ENCODE data around the gene DNAJC8.
A peak's percentile ranks its signal among the peaks of the same experiment; 100 is the strongest.

Gene DNAJC8

DNA sequence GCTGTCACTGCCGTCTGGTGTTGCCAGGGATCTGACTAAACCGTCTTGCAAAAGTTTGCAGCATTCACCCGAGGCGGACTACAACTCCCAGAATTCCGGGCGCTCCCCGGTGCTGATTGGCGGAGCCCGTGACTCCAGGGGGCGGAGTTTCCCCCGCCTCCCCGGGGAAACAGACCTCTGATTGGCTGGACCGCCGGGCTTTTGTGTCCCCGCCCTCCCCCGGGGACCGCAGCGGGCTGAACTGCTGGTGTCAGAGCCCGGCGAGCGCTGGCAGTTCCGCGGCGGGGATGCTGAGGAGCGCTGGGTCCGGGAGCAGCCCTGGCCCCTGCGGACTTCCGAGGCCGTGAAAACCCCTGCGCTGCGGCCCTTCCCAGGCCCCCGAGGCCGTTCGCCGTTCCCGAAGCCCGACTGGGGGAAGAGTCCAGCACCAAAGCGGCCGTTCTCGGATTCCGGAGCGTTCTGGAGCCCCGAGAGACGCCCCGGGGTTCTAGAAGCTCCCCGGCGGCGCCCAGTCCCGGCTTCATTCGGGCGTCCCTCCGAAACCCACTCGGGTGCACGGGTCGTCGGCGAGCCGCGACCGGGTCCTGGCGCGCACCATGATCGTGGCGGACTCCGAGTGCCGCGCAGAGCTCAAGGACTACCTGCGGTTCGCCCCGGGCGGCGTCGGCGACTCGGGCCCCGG, 26.6 kb upstream of the DNAJC8 start, which contains the start of gene SESN2:
Gene SESN2, plus strand, starts transcription at position 267 of the 682 bp plus-strand sequence. Its CDS starts 330 bp downstream, at position 597.
- Histone ChIP-seq H3K36me3 (ENCODE audit: control insufficient read depth, insufficient read depth, low read length) (no peaks in the 10 kb centered on the region; the same call in none of the 2 replicates), H3K27me3 (replicated peaks; ENCODE audit: control insufficient read depth, insufficient read depth, low read length) (no peaks in the 10 kb centered on the region), H3K4me3 (replicated peaks; ENCODE audit: low read depth, low read length) (peak within 1 kb of the TSS; percentile 94)
- DNase-seq (ENCODE audit: extremely low read depth, insufficient read length): peak; percentile 98
- TF ChIP-seq, protein P1, sequence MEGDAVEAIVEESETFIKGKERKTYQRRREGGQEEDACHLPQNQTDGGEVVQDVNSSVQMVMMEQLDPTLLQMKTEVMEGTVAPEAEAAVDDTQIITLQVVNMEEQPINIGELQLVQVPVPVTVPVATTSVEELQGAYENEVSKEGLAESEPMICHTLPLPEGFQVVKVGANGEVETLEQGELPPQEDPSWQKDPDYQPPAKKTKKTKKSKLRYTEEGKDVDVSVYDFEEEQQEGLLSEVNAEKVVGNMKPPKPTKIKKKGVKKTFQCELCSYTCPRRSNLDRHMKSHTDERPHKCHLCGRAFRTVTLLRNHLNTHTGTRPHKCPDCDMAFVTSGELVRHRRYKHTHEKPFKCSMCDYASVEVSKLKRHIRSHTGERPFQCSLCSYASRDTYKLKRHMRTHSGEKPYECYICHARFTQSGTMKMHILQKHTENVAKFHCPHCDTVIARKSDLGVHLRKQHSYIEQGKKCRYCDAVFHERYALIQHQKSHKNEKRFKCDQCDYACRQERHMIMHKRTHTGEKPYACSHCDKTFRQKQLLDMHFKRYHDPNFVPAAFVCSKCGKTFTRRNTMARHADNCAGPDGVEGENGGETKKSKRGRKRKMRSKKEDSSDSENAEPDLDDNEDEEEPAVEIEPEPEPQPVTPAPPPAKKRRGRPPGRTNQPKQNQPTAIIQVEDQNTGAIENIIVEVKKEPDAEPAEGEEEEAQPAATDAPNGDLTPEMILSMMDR (IDR thresholded peaks at IDR 0.05; ENCODE audit: insufficient read depth, low read length, poor library complexity, severe bottlenecking): no peak

DNA sequence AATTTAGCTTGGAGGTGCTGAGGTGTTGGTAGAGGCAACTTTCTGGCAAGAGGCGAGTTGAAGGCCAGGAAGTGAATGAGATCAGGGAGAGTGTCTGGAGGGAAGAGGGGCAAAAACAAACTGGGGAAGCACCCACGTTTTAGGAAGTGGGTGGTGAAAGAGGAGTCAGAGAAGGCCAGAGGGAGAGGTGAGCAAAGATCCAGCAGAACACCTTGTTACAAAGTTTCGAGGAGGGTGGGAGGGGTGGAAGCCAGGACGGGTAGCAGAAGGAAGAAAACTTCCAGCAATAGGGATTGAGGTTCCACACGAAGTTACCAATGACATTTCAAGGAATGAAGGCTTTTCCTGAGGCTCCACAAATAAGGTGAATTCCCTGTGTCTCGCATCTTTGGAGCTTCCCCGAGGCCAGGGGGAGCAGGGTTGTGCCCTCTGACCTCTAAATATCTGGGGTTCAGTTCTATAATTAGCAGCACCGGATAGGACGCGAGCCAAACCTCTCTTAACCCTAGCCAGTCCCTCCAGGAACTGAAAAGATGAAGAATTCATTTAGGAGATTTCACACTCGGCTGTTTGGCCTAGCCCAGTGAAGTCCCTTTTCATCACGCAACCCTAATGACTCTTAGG, 25.9 kb upstream of the DNAJC8 start:
- Histone ChIP-seq H3K4me3 (replicated peaks; ENCODE audit: low read depth, low read length) (peak overlapping the region; percentile 43), H3K36me3 (ENCODE audit: control insufficient read depth, insufficient read depth, low read length) (no peaks in the 10 kb centered on the region; the same call in none of the 2 replicates), H3K27me3 (replicated peaks; ENCODE audit: control insufficient read depth, insufficient read depth, low read length) (no peaks in the 10 kb centered on the region)
- no peak for DNase-seq (ENCODE audit: extremely low read depth, insufficient read length)
- TF ChIP-seq, protein P1 (IDR thresholded peaks at IDR 0.05; ENCODE audit: insufficient read depth, low read length, poor library complexity, severe bottlenecking): no peak

DNA sequence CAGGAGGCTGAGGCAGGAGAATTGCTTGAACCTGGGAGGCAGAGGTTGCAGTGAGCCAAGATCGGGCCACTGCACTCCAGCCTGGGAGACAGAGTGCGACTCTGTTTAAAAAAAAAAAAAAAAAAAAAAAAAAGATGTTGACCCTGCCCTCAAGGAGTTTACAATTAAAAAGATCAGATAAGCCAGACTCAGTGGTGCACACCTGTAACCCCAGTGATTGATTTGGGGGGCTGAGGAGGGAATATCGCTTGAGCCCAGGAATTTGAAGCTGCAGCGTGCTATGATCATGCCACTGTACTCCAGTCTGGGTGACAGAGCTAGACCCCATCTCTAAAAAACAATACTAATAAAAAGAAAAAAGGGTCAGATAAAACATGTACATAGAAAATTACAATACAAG, 24.9 kb upstream of the DNAJC8 start:
- no peak overlapping the region for H3K4me3 ChIP-seq (replicated peaks; ENCODE audit: low read depth, low read length)
- no peaks in the 10 kb centered on the region for H3K27me3 ChIP-seq (replicated peaks; ENCODE audit: control insufficient read depth, insufficient read depth, low read length)
- TF ChIP-seq, protein P1 (IDR thresholded peaks at IDR 0.05; ENCODE audit: insufficient read depth, low read length, poor library complexity, severe bottlenecking): no peak
- H3K36me3 ChIP-seq (ENCODE audit: control insufficient read depth, insufficient read depth, low read length): no peaks in the 10 kb centered on the region
- DNase-seq (ENCODE audit: extremely low read depth, insufficient read length): no peak

DNA sequence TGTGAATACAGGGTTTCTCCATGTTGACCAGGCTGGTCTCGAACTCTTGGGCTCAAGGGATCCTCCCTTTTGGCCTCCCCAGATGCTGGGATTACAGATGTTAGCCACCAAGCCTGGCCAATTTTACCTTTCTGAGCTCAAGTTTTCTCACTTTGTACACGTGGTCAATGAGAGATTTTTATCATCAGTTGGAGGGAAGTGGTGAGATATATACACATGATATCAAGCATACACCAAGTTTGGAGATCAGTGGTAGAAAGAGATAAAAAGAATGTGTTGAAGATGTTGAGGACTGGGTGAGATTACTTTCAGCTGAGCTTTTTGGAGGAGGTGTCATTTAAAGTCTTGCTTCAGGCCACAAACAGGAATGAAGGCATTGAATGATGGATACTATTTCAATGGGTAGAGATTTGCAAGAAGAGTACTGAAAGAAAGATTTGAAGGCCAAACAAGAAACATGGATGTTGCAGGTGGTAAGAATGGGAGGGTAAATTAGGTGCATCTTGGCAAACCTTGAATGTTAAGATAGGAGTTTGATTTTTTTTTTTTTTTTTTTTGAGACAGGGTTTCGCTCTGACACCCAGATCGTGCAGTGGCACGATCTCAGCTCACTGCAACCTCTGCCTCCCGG, 23.5 kb upstream of the DNAJC8 start:
- no peaks in the 10 kb centered on the region for H3K27me3 ChIP-seq (replicated peaks; ENCODE audit: control insufficient read depth, insufficient read depth, low read length)
- no peak for DNase-seq (ENCODE audit: extremely low read depth, insufficient read length)
- TF ChIP-seq, protein P1 (IDR thresholded peaks at IDR 0.05; ENCODE audit: insufficient read depth, low read length, poor library complexity, severe bottlenecking): no peak
- no peak overlapping the region for H3K4me3 ChIP-seq (replicated peaks; ENCODE audit: low read depth, low read length)
- no peaks in the 10 kb centered on the region for H3K36me3 ChIP-seq (ENCODE audit: control insufficient read depth, insufficient read depth, low read length)

DNA sequence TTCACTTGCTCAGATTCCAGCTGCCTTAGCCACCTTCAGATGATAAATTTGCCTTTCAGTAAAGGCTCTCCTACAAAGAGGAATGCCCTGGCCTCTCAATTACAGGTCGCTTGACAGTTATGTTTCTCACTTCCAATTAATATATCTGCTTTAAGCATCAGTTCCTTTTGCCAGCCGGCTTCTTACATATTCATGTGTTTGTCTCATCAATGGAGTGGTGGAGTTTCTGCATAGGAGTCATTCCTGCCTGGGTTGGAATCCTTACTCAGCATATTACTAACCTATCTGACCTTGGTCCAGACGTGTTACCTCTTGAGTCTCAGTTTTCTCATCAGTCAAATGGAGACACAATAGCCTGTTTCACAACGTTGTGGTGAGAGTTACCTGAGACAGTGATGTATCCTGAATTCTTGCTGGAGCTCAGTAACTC, 17.1 kb upstream of the DNAJC8 start:
- no peak for DNase-seq (ENCODE audit: extremely low read depth, insufficient read length)
- H3K27me3 ChIP-seq (replicated peaks; ENCODE audit: control insufficient read depth, insufficient read depth, low read length): no peaks in the 10 kb centered on the region
- TF ChIP-seq, protein P1 (IDR thresholded peaks at IDR 0.05; ENCODE audit: insufficient read depth, low read length, poor library complexity, severe bottlenecking): no peak
- H3K4me3 ChIP-seq (replicated peaks; ENCODE audit: low read depth, low read length): no peak overlapping the region
- no peaks in the 10 kb centered on the region for H3K36me3 ChIP-seq (ENCODE audit: control insufficient read depth, insufficient read depth, low read length)

Measured in GM06990 (cell line).